Pancreas (tissue), 10 donors: ENCODE data around the gene SLC38A3. TPM values are rescaled to one million over a fixed set of nuclear protein-coding genes. Genes with fewer than 3 reads are reported as not detected.

Source experiments
- ATAC-seq, 4 donors: fragments of 200-7000 bp; cut with Tn5 transposase; one replicate each; pipeline versions ENCODE4 v1.8.0 to v1.9.1; 2020; ENCODE audit warnings: mild to moderate bottlenecking in 4 of 4, moderate library complexity in 4 of 4
- DNase-seq, 6 donors: peaks; one replicate each; pipeline ENCODE4 v3.0.0-alpha.2; 2020
- FAIRE-seq: peaks from 2 replicates; lab custom pipeline; 2012; peaks lifted over from hg19 to GRCh38; lab: Jason Lieb, UNC
- H3K27ac ChIP-seq, 4 donors: fragments of 200-600 bp; sonication (generic); 1 replicate in 3 of 4; 2 replicates in 1 of 4; pipeline versions ENCODE4 v1.5.0 to v1.8.0; 2020
- H3K27me3 ChIP-seq, 4 donors: fragments of 200-600 bp; one replicate each; pipeline ENCODE4 v1.8.0; 2021
- H3K36me3 ChIP-seq, 3 donors: fragments of 200-600 bp; sonication (generic) in 1 of 3; one replicate each; pipeline versions ENCODE4 v1.5.0 to v1.8.0; 2020 to 2021
- H3K4me1 ChIP-seq, 3 donors: fragments of 200-600 bp; one replicate each; pipeline ENCODE4 v1.8.0; 2021
- H3K4me3 ChIP-seq, 4 donors: fragments of 200-600 bp; sonication (generic) in 2 of 4; one replicate each; pipeline versions ENCODE4 v1.5.0 to v1.8.0; 2020 to 2021
- H3K9me3 ChIP-seq, 4 donors: fragments of 200-600 bp; one replicate each; pipeline ENCODE4 v1.8.0; 2021
- WGBS, 2 donors: extraction: QIAGEN DNeasy Blood & Tissue Kit; methylation state at CpG; one replicate each; pipeline ENCODE4 v1.1.7; 2013; 5-methylcytosine and 5-hydroxymethylcytosine counted together
- intact Hi-C, 3 donors: fragments of 100-400 bp; cut with DNase I; formaldehyde crosslinking; loops; one replicate each; pipeline versions ENCODE4 v1.11.1 to v1.14.2; 2022
- polyA plus RNA-seq, 2 donors: library from polyadenylated mRNA; stranded (reverse); fragments of 200-250 nt; gene quantifications; one replicate each; pipeline ENCODE4 v1.2.3, GENCODE V29; 2013
- total RNA-seq, 6 donors: library from RNA; stranded (reverse); fragmentation: NEBNext Ultra II Directional in 4 of 6; extraction: Animal tissue kit (Norgen Biotek cat#: 25700) in 4 of 6; gene quantifications; one replicate each; pipeline versions ENCODE4 v1.2.1 to v1.2.4, GENCODE V29; 2021 to 2023
- TF ChIP-seq, protein P1 (sequence below), 4 donors: fragments of 200-600 bp; sonication (generic) in 3 of 4; IDR thresholded peaks; one replicate each; pipeline versions ENCODE4 v1.5.0 to v1.8.0; 2021; ENCODE audit warnings: antibody characterized with exemption in 4 of 4
- donor health status: healthy with polysubstance abuse.
- donor health status: DM: no; HTN: no; CAD: no; lungs with moderate emphysema.
- donor health status: DM: no; HTN: no; CAD: no.
- donor health status: control.
- donor health status: control.
- donor health status: Bipolar disorder and iron deficiency.
- donor health status: DM: yes; HTN: yes; CAD: no.
- donor health status: DM: no; HTN: no; CAD: no.
- donor health status: DM: no; HTN: no; CAD: no.
- donor health status: DM: yes; HTN: yes; CAD: no.

SLC38A3 gene
- total and polyA plus RNA-seq, 8 donors: 21.2 to 57.9 (median 38.0) TPM

DNA sequence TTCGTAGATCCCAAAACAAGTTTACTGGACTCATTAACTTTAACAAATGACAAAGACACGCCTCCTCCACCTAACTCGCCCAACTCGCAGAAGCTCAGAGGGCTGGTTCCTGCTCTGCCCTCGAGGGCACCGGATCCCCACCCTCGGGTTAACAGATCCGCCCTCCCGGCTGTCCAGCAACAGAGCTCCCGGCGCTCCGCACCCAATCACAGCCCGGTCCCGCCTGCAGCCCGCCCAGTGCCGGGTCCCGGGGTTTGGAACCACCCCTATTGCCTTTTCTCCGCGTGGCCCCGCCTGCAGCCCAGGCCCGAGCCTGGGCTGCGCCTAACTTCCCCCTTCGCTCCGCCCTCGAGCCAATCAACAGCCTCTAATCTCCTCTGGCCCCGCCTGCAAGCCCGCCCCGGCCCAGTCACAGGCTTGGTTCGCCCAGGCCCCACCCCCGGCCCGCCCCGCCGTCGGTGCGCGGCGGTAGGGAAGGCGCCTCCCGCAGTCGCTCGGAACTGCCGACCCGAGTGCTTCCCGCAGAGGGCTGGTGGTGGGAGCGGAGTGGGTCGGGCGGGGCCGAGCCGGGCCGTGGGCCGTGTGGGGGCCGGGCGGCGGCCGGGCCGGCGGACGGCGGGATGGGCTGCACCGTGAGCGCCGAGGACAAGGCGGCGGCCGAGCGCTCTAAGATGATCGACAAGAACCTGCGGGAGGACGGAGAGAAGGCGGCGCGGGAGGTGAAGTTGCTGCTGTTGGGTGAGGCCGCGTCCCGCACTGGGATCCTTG is 30.8 kb downstream of the SLC38A3 start, which contains the start of gene GNAI2:
TSS of gene GNAI2 (plus strand) at position 489 of the 768 bp plus-strand sequence. CDS start at position 621, 132 bp downstream.
- Histone ChIP-seq H3K9me3 (no peaks in the 10 kb centered on the region), H3K27ac (peak within 1 kb of the TSS; percentile 44 to 87 (median 79)), H3K4me3 (peak within 1 kb of the TSS; percentile 51 to 78 (median 74)), H3K36me3 (no peaks in the 10 kb centered on the region), H3K27me3 (no peaks in the 10 kb centered on the region), H3K4me1 (peaks cover 3 to 12% (median 11%) of the 10 kb centered on the region in 3 donors)
- DNase-seq (peak; percentile 95 to 99 (median 99)), ATAC-seq (peak; percentile 87 to 94 (median 90)), FAIRE-seq (peak; percentile 98)
- TF ChIP-seq, protein P1, sequence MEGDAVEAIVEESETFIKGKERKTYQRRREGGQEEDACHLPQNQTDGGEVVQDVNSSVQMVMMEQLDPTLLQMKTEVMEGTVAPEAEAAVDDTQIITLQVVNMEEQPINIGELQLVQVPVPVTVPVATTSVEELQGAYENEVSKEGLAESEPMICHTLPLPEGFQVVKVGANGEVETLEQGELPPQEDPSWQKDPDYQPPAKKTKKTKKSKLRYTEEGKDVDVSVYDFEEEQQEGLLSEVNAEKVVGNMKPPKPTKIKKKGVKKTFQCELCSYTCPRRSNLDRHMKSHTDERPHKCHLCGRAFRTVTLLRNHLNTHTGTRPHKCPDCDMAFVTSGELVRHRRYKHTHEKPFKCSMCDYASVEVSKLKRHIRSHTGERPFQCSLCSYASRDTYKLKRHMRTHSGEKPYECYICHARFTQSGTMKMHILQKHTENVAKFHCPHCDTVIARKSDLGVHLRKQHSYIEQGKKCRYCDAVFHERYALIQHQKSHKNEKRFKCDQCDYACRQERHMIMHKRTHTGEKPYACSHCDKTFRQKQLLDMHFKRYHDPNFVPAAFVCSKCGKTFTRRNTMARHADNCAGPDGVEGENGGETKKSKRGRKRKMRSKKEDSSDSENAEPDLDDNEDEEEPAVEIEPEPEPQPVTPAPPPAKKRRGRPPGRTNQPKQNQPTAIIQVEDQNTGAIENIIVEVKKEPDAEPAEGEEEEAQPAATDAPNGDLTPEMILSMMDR (IDR thresholded peaks at IDR 0.05): no peak
- intact Hi-C loops: no loop called here
- WGBS, 2 donors: 1% methylated on average over 51 to 75 of the region's 75 CpGs

DNA sequence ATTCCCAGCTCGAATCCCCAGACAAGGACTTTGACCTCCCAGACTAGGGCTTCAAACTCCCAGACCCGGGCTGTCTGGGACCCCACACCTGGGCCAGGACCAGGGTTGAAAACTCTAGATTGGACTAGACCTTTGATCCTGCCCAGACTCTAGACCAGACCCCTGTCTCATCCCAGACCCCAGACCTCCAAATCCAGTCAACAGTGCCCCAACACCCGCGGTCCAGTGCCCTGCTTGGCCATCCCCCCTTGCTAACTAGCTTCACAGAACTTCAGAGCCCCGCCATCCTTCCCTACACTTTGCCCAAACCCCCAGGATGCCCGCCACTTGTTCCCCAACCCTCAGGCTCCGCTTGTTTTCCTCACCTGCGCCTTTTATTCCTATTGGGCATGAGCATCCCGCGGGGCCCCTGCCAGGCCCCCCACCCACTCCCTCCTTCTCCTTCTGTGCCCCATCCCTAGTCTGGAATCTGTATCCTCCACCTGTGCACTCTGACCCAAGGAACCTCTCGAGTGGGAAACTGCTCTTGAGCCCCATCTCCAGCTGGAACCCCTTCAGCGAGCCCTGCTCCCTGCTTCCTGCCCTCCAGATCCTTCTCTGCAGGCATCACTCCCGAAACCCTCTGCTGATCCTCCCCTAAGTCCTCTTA is 31.5 kb downstream of the SLC38A3 start:
- ATAC-seq: no peak
- H3K36me3 ChIP-seq: no peaks in the 10 kb centered on the region
- peaks cover 3 to 12% (median 12%) of the 10 kb centered on the region in 3 donors for H3K4me1 ChIP-seq
- WGBS, 2 donors: 16 to 18% methylated on average over 13 of the region's 13 CpGs
- peak overlapping the region; percentile 51 to 78 (median 74) for H3K4me3 ChIP-seq
- H3K27me3 ChIP-seq: no peaks in the 10 kb centered on the region
- no peaks in the 10 kb centered on the region for H3K9me3 ChIP-seq
- TF ChIP-seq, protein P1 (IDR thresholded peaks at IDR 0.05): no peak
- FAIRE-seq: no peak
- intact Hi-C loops: no loop called here
- no peak for DNase-seq
- H3K27ac ChIP-seq: peak overlapping the region; percentile 42 to 84 (median 68)

DNA sequence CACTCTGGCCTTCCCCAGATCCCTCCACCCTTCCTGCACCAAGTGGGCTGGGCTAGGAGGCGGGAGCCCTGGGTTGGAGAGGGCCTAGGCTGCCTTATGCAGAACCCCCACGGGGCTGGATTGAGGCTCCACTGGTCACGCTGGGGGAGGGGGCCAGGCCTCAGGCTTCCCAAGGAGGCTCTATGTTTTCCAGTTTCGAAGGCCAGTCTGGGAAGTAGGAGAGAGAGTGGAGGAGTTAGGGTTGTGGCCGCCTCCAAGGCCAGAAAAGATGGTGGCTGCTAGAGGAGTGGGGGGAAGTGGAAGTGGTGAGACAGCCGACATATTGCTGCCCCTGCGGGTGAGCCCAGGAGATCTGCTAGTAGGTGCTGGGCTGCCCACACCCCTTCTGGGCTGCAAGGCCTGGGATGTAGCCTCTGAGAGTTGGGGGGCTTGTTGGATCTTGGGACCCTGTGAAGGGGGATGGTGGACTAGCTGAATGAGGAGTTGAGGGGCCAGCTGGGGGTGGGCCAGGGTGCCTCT is 32.1 kb downstream of the SLC38A3 start:
- no peak for ATAC-seq
- H3K4me3 ChIP-seq: peak overlapping the region; percentile 51 to 78 (median 74)
- no peak for FAIRE-seq
- H3K9me3 ChIP-seq: no peaks in the 10 kb centered on the region
- peaks cover 3 to 16% (median 12%) of the 10 kb centered on the region in 3 donors for H3K4me1 ChIP-seq
- peak overlapping the region; percentile 14 to 84 (median 80) for H3K27ac ChIP-seq
- intact Hi-C loops: no loop called here
- no peaks in the 10 kb centered on the region for H3K36me3 ChIP-seq
- peak in 1 of 6 donors; percentile 75 for DNase-seq
- TF ChIP-seq, protein P1 (IDR thresholded peaks at IDR 0.05): no peak
- H3K27me3 ChIP-seq: no peaks in the 10 kb centered on the region
- WGBS, 2 donors: 44% methylated on average over 7 of the region's 7 CpGs

DNA sequence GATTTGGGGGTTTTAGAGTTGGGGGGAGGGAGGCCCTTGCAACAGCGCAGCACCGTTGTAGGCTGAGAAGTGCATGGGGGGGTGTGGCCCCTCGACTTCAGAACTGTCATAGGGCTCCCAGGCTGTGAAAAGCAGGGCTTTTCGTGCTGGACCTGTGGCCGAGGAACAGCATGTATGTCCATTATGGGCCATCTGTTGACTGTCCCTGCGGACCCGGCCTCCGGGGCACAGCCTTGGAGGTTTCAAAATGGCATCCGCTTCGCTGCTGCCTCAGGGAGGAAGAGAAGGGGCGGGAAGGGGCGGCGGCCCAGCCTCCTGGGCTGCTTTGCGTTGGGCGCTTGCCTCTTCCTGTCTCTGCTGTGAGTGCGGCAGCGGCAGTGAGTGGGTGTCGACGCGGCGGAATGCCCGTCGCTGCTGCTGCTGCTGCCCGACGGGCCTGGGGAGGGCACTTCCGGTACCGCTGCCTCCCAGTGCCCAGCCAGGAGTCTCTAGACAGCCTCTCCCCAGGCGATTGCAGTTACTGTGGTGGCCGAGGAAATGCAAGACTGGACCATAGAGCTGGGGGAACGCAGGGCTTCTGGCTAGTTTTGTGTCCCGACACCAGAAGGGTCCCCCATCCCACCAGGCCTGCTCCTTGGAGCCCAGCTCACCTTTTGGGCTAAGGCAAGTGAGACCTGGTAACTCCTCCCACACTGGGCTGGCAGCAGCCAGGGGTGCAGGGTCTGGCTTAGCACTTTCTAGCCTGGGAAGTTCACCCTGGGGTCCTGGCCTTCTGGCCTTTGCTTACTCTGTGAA is 32.9 kb downstream of the SLC38A3 start:
- H3K4me3 ChIP-seq: peak overlapping the region; percentile 51 to 78 (median 74)
- H3K27ac ChIP-seq: peak overlapping the region; percentile 14 to 84 (median 80)
- H3K4me1 ChIP-seq: peaks cover 3 to 20% (median 12%) of the 10 kb centered on the region in 3 donors
- TF ChIP-seq, protein P1 (IDR thresholded peaks at IDR 0.05): no peak
- H3K36me3 ChIP-seq: no peaks in the 10 kb centered on the region
- ATAC-seq (peak in 3 of 4 donors; percentile 15 to 47 (median 24)), FAIRE-seq (no peak), DNase-seq (peak; percentile 53 to 87 (median 72))
- intact Hi-C loops: no loop called here
- H3K27me3 ChIP-seq: no peaks in the 10 kb centered on the region
- 26 to 28% methylated on average over 31 of the region's 31 CpGs for WGBS, 2 donors
- no peaks in the 10 kb centered on the region for H3K9me3 ChIP-seq
